GM12892 (cell line): ENCODE results near the gene WRNIP1.

Source experiments
- POLR2AphosphoS5 ChIP-seq: IDR thresholded peaks from 2 replicates; pipeline ENCODE4 v1.6.1; 2011; ENCODE audit warnings: low read depth, low read length, control low read depth
- TAF1 ChIP-seq: IDR thresholded peaks from 2 replicates; pipeline ENCODE4 v1.6.1; 2011; ENCODE audit warnings: low read depth, mild to moderate bottlenecking, control low read depth, low read length, borderline replicate concordance

DNA sequence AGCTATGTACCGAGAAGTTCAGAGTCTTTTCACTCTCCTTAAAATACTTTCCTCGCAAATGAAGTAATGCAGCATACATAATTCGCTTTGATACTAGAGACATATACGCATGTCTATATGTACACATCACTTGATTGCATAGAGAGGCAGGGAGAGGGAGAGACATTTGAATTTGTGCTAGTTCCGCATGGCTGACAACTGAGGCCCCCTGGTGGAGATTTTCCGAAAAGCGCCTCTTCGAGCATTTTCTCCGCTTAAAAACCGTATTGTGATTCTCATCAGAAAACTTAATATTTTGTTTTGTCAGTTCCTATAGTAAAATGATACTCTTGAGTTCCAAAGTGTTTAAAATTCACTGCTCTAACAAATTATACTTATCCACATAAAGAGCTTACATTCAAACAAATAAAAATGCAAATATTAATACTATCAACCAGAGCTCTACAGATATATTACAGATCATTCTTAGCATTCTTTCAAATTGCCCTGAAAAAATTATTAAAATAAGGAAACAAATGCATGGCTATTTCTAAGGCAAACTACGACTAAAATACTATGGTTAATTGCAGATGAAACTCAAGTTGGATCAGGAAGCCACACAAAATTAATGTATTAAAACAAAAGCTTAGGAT lies 15.1 kb upstream of the WRNIP1 start:
- no peak for TF ChIP-seq TAF1
- TF ChIP-seq POLR2AphosphoS5, result no peak
